Upper lobe of left lung (tissue), 4 donors: ENCODE data around the gene ANKS1B.

Experiments used
- POLR2A ChIP-seq, 4 donors: fragments of 450-650 bp; IDR thresholded peaks; one replicate each; pipeline ENCODE4 v1.5.1; 2016 to 2017; ENCODE audit warnings: antibody characterized with exemption in 4 of 4, mild to moderate bottlenecking in 2 of 4
- POLR2AphosphoS5 ChIP-seq, 2 donors: sonication (generic); formaldehyde crosslinking; IDR thresholded peaks; one replicate each; pipeline ENCODE4 v1.5.1; 2017; ENCODE audit warnings: antibody characterized with exemption in 2 of 2
- TF ChIP-seq, protein P1 (sequence below), 6 experiments: fragments of 450-650 bp in 4 of 6; fragments of 200-600 bp in 2 of 6; sonication (generic) in 2 of 6; IDR thresholded peaks; one replicate each; pipeline ENCODE4 v1.5.1; 2016 to 2019; ENCODE audit warnings: antibody characterized with exemption in 6 of 6

DNA sequence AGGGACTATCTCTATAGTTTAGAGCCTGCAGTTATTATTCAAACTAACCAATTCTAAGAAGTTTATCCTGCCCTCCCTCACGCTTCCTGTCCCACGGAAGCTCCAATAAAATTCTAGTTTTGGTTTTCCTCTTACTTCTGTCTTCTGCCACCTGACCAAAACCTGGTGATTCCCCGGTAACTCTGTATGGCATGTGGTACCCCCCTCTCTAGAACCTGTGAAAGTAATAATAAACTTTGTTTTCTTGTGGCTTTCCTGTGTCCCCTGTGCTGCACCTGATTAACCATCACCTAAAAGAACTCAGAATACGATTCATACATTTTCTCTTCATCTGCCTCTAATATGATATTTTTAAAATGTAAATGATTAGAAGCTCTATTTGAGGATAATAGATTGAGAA is 959.9 kb downstream of the ANKS1B start:
- no peak for TF ChIP-seq POLR2A (IDR thresholded peaks at IDR 0.05)
- TF ChIP-seq, protein P1, sequence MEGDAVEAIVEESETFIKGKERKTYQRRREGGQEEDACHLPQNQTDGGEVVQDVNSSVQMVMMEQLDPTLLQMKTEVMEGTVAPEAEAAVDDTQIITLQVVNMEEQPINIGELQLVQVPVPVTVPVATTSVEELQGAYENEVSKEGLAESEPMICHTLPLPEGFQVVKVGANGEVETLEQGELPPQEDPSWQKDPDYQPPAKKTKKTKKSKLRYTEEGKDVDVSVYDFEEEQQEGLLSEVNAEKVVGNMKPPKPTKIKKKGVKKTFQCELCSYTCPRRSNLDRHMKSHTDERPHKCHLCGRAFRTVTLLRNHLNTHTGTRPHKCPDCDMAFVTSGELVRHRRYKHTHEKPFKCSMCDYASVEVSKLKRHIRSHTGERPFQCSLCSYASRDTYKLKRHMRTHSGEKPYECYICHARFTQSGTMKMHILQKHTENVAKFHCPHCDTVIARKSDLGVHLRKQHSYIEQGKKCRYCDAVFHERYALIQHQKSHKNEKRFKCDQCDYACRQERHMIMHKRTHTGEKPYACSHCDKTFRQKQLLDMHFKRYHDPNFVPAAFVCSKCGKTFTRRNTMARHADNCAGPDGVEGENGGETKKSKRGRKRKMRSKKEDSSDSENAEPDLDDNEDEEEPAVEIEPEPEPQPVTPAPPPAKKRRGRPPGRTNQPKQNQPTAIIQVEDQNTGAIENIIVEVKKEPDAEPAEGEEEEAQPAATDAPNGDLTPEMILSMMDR (IDR thresholded peaks at IDR 0.05): no peak
- no peak for TF ChIP-seq POLR2AphosphoS5 (IDR thresholded peaks at IDR 0.05)
